ENCODE results near the gene HDAC8.

The HDAC8 gene

GRCh38 chrX:72572248-72573157, at the start of gene HDAC8:
Gene HDAC8, minus strand, starts transcription at chrX:72572843. Its CDS starts 82 bp downstream, at chrX:72572761.
- H4K20me1 ChIP-seq (ENCODE audit: low read depth, low read length) = no peaks in the 10 kb centered on the region
- H3K27ac ChIP-seq (ENCODE audit: low read depth, low read length) = peak within 1 kb of the TSS; percentile 47
- no peaks in the 10 kb centered on the region for H3K36me3 ChIP-seq (ENCODE audit: low read length)
- peak within 1 kb of the TSS; percentile 82 for H3K4me2 ChIP-seq (ENCODE audit: low read depth, low read length, poor library complexity, severe bottlenecking)
- no peaks in the 10 kb centered on the region for H3K27me3 ChIP-seq (ENCODE audit: low read length)
- peak within 1 kb of the TSS; percentile 87 for H3K9ac ChIP-seq (ENCODE audit: low read length)
- no peaks in the 10 kb centered on the region for H3K9me3 ChIP-seq (ENCODE audit: insufficient read depth, low read length)
- peak within 1 kb of the TSS; percentile 95 for H2AFZ ChIP-seq (ENCODE audit: low read depth, low read length, severe bottlenecking)
- no peaks in the 10 kb centered on the region for H3F3A ChIP-seq (ENCODE audit: insufficient read depth)
- H3K79me2 ChIP-seq (ENCODE audit: insufficient read depth, low read length) = peaks cover 5% of the 10 kb centered on the region; the same call in 1 of the 2 replicates
- no peaks in the 10 kb centered on the region for H3K9me2 ChIP-seq (replicated peaks; ENCODE audit: insufficient read depth, low read length)
- TF ChIP-seq EZH2phosphoT487 (conservative IDR thresholded peaks at IDR 0.05; ENCODE audit: low read length) = no peak
- TF ChIP-seq, protein P1, sequence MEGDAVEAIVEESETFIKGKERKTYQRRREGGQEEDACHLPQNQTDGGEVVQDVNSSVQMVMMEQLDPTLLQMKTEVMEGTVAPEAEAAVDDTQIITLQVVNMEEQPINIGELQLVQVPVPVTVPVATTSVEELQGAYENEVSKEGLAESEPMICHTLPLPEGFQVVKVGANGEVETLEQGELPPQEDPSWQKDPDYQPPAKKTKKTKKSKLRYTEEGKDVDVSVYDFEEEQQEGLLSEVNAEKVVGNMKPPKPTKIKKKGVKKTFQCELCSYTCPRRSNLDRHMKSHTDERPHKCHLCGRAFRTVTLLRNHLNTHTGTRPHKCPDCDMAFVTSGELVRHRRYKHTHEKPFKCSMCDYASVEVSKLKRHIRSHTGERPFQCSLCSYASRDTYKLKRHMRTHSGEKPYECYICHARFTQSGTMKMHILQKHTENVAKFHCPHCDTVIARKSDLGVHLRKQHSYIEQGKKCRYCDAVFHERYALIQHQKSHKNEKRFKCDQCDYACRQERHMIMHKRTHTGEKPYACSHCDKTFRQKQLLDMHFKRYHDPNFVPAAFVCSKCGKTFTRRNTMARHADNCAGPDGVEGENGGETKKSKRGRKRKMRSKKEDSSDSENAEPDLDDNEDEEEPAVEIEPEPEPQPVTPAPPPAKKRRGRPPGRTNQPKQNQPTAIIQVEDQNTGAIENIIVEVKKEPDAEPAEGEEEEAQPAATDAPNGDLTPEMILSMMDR (IDR thresholded peaks at IDR 0.05; ENCODE audit: insufficient read depth, low read length, poor library complexity, severe bottlenecking) = no peak
- peak within 1 kb of the TSS; percentile 96 for H3K4me3 ChIP-seq (ENCODE audit: insufficient read depth, low read length, poor library complexity, severe bottlenecking)

DNA sequence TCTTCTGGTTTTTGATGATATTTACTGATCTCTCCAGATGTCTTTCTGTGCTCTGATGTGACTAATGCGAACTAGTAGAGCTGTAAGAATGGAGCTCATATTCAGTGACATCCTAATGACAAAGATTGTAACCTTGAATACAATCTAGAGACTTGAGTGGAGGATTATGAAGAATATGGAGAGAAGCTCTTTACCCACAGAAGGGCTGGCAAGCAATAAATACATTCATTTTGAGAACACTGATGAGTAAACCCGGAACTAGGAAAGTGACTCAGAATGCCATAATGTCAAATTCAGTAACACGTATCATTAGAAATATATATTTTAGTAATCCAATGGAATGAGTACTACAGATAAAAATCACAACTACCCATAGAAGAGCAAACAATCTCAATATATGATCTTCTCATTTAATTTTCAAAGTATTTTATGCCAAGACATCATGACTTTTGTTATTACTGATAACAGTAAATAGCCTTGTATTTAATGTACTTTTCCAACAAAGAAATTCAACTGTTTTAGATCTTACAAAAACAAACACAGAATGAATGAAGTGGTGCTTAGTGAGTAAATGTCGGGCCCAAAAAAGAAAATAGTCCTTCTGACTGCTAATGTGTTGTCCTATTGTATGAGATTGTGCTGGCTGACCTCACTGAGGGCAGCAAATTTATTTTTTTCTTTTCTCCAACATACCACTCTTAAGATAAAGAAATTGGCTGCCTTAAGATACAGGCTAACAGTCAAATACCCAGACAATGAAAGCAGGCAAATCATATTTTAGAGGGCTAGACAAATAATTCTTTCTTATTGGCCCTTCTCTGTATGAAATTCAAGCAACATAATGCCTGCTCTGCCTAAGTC, 49.2 kb upstream of the HDAC8 start:
- no peak overlapping the region for H3K27ac ChIP-seq (ENCODE audit: low read depth, low read length)
- H3K27me3 ChIP-seq (ENCODE audit: low read length) = no peaks in the 10 kb centered on the region
- H3K9me2 ChIP-seq (replicated peaks; ENCODE audit: insufficient read depth, low read length) = no peaks in the 10 kb centered on the region
- no peaks in the 10 kb centered on the region for H4K20me1 ChIP-seq (ENCODE audit: low read depth, low read length)
- H3F3A ChIP-seq (ENCODE audit: insufficient read depth) = no peaks in the 10 kb centered on the region
- H3K36me3 ChIP-seq (ENCODE audit: low read length) = no peaks in the 10 kb centered on the region
- no peak overlapping the region for H2AFZ ChIP-seq (ENCODE audit: low read depth, low read length, severe bottlenecking)
- no peaks in the 10 kb centered on the region for H3K79me2 ChIP-seq (ENCODE audit: insufficient read depth, low read length)
- no peak overlapping the region for H3K4me3 ChIP-seq (ENCODE audit: insufficient read depth, low read length, poor library complexity, severe bottlenecking)
- no peak overlapping the region for H3K4me2 ChIP-seq (ENCODE audit: low read depth, low read length, poor library complexity, severe bottlenecking)
- TF ChIP-seq EZH2phosphoT487 (conservative IDR thresholded peaks at IDR 0.05; ENCODE audit: low read length) = no peak
- TF ChIP-seq, protein P1 (IDR thresholded peaks at IDR 0.05; ENCODE audit: insufficient read depth, low read length, poor library complexity, severe bottlenecking) = no peak
- no peaks in the 10 kb centered on the region for H3K9me3 ChIP-seq (ENCODE audit: insufficient read depth, low read length)
- no peak overlapping the region for H3K9ac ChIP-seq (ENCODE audit: low read length)

DNA sequence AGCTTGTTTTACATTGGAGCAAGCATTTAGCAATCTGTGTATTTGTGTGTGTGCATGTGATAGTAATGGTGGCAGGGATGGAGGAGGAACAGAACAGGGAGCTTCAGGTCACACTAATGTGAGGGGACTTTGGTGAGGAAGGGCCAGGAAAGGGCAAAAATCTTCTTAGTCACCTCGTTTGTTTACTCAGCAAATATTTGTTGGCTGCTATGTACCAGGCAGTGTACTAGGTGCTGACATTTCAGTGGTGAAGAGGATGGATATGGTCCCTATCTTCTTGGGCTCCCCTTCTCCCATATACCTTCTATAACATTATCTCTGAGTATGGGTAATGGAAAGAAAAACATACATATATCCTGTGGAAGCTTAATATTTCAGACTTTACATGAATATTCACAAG, 48.5 kb upstream of the HDAC8 start:
- no peak overlapping the region for H3K4me3 ChIP-seq (ENCODE audit: insufficient read depth, low read length, poor library complexity, severe bottlenecking)
- H3K9me3 ChIP-seq (ENCODE audit: insufficient read depth, low read length) = no peaks in the 10 kb centered on the region
- TF ChIP-seq EZH2phosphoT487 (conservative IDR thresholded peaks at IDR 0.05; ENCODE audit: low read length) = no peak
- TF ChIP-seq, protein P1 (IDR thresholded peaks at IDR 0.05; ENCODE audit: insufficient read depth, low read length, poor library complexity, severe bottlenecking) = no peak
- H3K9me2 ChIP-seq (replicated peaks; ENCODE audit: insufficient read depth, low read length) = no peaks in the 10 kb centered on the region
- no peaks in the 10 kb centered on the region for H3K79me2 ChIP-seq (ENCODE audit: insufficient read depth, low read length)
- no peaks in the 10 kb centered on the region for H4K20me1 ChIP-seq (ENCODE audit: low read depth, low read length)
- H3K27ac ChIP-seq (ENCODE audit: low read depth, low read length) = no peak overlapping the region
- no peak overlapping the region for H3K9ac ChIP-seq (ENCODE audit: low read length)
- no peak overlapping the region for H2AFZ ChIP-seq (ENCODE audit: low read depth, low read length, severe bottlenecking)
- H3F3A ChIP-seq (ENCODE audit: insufficient read depth) = no peaks in the 10 kb centered on the region
- no peaks in the 10 kb centered on the region for H3K36me3 ChIP-seq (ENCODE audit: low read length)
- no peak overlapping the region for H3K4me2 ChIP-seq (ENCODE audit: low read depth, low read length, poor library complexity, severe bottlenecking)
- H3K27me3 ChIP-seq (ENCODE audit: low read length) = no peaks in the 10 kb centered on the region

All from SU-DHL-6 (cell line).